NCI-H69 (cell line): ENCODE results near the gene LAPTM5.
"Not testable (repeated sequence)": the region's sequence is repeated elsewhere in the genome, so short reads cannot be mapped to it uniquely, and the experiment has no call there.

Source experiments
- DNase-seq: peaks from one replicate; lab custom pipeline; 2025; lab: John Stamatoyannopoulos, UW

The LAPTM5 gene, protein sequence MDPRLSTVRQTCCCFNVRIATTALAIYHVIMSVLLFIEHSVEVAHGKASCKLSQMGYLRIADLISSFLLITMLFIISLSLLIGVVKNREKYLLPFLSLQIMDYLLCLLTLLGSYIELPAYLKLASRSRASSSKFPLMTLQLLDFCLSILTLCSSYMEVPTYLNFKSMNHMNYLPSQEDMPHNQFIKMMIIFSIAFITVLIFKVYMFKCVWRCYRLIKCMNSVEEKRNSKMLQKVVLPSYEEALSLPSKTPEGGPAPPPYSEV

DNA sequence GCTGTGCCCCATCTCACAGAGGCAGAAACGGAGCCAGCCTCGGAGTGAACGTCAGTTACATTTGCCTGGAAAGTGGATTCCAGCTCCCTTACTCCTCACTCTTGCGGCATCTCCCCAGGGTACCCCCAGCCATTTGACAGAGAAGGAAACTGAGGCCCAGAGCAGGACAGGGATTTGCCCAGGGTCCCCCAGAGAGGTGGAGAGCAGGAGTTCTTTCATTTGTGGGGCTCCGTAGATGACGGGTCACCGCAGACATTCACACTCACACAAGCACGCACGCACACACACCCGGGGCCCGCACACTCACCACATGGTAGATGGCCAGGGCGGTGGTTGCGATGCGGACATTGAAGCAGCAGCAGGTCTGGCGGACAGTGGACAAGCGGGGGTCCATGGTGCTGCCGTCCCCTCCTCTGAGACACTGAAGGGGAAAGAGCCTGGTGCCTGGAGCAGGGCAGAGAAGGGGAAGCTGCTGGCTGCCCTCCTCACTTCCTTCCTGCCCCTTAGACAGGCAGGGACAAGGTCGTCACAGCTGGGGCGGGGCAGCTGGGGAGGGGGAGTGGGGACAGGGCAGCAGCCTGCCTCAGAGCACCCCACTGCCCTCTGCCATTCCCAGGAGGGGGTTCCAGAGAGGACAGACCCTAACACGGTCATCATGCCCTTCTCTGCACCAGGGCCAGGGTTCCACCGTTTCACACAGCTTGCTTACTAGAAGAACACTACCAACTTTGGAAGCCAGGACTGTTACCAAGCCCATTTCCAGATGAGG lies at the start of gene LAPTM5:
LAPTM5 (minus strand) TSS at position 423 of the 769 bp plus-strand sequence; CDS start at position 394, 29 bp downstream.
- no peak for DNase-seq

- DNase-seq: no peak
Measured at GRCh38 chr1:30806381-30807317, 49.1 kb upstream of the LAPTM5 start.

- no peak for DNase-seq
Measured at GRCh38 chr1:30805304-30806003, 47.9 kb upstream of the LAPTM5 start.

GRCh38 chr1:30804822-30805221 lies 47.2 kb upstream of the LAPTM5 start:
- no peak for DNase-seq

GRCh38 chr1:30804352-30804751 lies 46.8 kb upstream of the LAPTM5 start:
- no peak for DNase-seq

GRCh38 chr1:30803562-30803961 lies 46.0 kb upstream of the LAPTM5 start:
- no peak for DNase-seq

DNA sequence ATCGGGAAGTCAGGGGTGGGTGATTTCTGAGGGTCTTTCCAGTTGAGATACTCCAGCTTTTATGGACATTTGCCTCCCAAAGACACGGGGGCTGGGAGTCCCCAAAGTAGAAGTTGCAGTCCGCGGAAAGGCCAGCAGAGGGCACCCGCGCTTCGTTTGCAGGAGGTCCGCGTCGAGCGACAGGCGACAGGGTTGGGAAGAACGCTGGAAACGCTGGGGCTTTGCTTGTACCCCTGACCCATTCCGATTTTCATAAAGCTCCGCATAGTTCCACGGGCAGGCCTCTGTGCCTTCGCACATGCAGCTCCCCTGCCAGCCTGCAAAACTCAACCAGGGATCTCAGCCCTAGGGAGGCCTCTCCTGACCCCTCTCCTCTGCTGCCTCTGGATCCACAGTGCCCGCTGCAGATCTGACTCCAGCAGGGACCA lies 44.2 kb upstream of the LAPTM5 start:
- peak; percentile 66 for DNase-seq

DNA sequence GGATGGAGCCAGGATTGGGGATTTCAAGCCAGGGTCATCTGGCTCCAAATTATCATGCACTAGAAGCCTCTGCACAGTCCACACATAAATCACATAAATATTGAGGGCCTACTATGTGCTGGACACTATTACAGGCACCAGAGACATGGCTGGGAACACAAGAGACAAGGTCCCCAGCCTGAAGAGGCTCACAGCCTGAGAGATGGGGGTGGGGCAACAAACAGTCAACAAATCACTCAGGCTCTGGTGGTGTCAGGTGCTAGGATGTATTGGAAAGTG lies 41.6 kb upstream of the LAPTM5 start:
- DNase-seq: no peak

GRCh38 chr1:30798389-30799232 lies 41.0 kb upstream of the LAPTM5 start:
- DNase-seq: no peak

DNA sequence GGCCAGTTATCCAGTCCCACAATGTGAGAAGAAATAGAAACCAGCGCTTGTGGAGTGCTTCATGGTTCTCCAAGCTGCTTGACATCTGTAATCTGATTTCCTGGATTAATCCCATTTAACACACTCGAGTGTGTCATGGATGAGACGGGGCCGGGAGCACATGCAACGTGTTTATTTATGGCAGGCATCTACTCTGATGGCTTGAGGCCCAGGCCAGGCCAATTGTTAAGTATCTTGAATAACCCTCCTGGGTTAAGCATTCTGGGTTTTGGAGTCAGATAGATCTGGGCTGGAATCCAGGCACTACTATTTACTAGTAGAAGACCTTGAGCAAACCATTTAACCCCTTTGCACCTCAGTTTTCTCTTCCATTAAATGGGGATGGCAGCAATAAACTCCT lies 37.5 kb upstream of the LAPTM5 start:
- DNase-seq: no peak

- no peak for DNase-seq
Measured at GRCh38 chr1:30794260-30794659, 36.7 kb upstream of the LAPTM5 start.

DNA sequence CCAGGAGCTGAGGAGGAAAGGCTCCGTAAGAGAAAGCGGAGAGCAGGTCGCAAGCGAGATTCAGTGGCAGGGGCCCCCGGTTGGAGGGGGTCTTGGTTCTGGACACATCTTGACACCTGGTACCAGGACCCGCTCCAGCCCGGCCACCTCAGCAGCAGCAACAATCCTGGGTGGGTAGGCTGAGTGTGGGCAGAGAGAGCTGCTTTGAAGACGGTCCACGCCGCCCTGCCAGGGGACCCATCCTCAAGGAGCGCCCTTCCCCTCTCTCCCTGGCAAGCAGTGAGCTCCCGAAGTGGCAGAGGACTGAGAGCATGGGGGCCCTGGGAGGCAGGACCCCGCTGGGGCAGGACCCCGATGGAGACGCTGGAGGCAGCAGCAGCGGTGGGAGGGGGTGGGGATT lies 35.6 kb upstream of the LAPTM5 start:
- no peak for DNase-seq

- no peak for DNase-seq
Measured at GRCh38 chr1:30791868-30792267, 34.3 kb upstream of the LAPTM5 start.

DNA sequence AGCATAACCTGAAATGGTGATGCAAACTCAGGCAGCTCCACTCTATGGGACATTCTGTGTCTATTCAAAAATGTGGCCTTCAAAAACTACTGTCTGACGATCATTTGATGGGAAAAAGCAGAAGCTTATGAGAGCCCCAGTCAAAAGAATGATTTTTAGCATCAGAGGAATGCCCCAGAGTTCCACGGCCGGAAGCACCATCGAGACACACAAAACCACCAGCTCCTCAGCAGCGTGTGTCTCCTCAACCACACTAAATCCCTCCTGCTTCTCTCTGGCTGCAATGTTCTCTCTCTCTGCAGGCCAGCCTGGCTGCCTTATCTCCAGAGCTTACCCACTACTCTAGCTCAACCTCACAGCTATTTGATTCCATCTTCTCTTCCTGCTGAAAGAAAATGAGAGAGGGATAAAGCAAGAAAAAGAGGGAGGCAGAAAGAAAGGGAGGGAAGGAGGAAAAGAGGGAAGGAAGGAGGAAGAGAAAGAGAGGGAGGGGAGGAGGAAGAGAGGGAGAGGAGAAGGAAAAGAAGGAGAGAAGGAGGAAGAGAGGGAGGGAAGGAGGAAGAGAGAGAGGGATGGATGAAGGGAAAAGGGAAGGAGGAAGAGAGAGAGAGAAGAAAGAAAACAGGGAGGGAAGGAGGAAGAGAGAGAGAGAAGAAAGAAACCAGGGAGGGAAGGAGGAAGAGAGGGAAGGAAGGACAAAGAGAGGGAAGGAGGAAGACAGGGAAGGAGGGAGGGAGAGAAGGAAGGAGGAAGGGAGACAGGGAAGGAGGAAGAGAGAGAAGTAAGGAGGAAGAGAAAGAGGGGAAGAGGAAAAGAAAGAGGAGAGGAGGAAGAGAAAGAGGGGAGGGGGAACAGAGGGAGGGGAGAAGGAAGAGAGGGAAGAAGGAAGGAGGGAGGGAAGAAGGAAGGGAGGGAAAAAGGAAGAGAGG lies 33.5 kb upstream of the LAPTM5 start:
- DNase-seq: no peak

- DNase-seq: not testable (repeated sequence)
Measured at GRCh38 chr1:30790256-30790525, 32.6 kb upstream of the LAPTM5 start.

- DNase-seq: no peak
Measured at GRCh38 chr1:30789388-30790255, 32.0 kb upstream of the LAPTM5 start.

- no peak for DNase-seq
Measured at GRCh38 chr1:30788580-30789387, 31.2 kb upstream of the LAPTM5 start.

DNA sequence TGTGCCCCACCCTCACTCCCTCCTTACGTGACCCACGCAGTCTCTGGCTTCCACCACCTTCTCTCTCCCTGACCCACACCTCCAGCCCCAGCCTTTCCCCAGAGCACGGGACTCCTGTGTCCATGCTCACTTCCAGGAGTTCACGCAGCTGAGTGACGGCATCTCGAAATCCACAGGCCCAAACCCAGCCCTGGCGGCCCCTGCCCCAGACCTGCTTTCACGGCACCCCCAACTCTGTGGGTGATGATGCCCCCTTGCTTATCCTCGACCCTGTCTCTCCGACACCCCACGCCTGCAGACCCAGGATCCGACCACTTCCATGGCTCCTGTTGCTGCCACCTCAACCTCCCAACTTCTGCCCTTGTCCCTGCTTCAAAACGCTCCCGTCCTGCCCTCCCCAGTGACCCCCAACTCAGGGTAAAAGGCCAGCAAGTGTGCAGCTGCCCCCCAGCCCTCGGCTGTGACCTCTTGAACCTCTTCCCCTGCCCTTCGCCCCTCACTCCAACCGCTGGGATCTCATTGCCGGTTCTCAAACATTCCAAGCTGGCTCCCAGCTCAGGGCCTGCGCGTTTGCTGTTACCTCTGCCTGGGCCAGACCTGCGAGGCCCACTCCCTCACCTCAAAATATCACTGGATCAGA lies 30.4 kb upstream of the LAPTM5 start:
- DNase-seq: no peak
